T-helper 1 cell treated with Interleukin-12 subunit alpha and Interleukin-12 subunit beta and Interleukin-4 antibody, amounts not matched to agents 30 μg/mL and 1 μg/mL, for 36 hours (primary cell): ENCODE measurements around the gene OPRL1.

ENCODE experiments used
- H3K27ac Mint-ChIP-seq: one replicate; pipeline ENCODE4 v1.8.0; 2021; ENCODE audit warnings: mild to moderate bottlenecking, mixed read lengths
- H3K27me3 Mint-ChIP-seq: one replicate; pipeline ENCODE4 v1.8.0; 2021; ENCODE audit warnings: low read depth, mixed read lengths
- H3K36me3 Mint-ChIP-seq: one replicate; pipeline ENCODE4 v1.8.0; 2021; ENCODE audit warnings: low read depth, mixed read lengths
- H3K4me1 Mint-ChIP-seq: one replicate; pipeline ENCODE4 v1.8.0; 2021; ENCODE audit warnings: low read depth, mixed read lengths
- H3K4me3 Mint-ChIP-seq: one replicate; pipeline ENCODE4 v1.8.0; 2021; ENCODE audit warnings: mild to moderate bottlenecking, moderate library complexity, mixed read lengths
- H3K9me3 Mint-ChIP-seq: one replicate; pipeline ENCODE4 v1.8.0; 2021; ENCODE audit warnings: mixed read lengths

OPRL1 gene

DNA sequence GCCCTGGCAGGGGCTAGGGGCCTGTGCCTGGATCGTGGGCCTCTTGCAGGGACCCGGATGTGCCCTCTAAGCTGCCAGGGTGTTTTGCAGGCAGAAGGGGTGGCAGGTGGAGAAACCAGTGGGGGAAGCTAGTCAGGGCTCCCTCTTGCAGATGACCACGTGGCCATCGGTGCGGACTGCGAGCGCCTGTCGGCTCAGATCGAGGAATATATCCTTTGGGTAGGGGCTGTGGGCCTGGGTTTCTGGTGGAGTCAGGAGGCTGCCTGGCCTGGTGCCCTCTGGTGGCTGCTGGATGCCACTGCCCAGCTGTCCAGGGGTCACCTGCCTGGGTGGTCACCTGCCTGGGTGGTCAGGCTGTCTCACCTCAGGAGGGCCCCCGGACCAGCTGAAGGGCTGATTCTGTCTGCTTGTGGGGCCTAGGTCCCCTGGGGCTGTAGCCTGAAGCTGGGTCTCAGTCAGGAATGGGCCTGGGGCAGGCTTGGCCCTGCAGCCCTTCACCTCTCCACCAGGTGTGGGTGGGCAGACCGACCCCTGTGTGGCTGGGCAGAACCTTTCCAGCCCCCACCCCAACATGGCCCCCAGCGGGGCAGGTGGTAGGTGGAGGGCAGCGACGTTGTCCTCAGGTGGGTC lies 10.2 kb upstream of the OPRL1 start:
- Mint-ChIP-seq H3K9me3 (no peaks in the 10 kb centered on the region), H3K36me3 (peaks cover 14% of the 10 kb centered on the region), H3K27me3 (no peaks in the 10 kb centered on the region), H3K27ac (no peak overlapping the region), H3K4me1 (peaks cover 33% of the 10 kb centered on the region), H3K4me3 (no peak overlapping the region)

DNA sequence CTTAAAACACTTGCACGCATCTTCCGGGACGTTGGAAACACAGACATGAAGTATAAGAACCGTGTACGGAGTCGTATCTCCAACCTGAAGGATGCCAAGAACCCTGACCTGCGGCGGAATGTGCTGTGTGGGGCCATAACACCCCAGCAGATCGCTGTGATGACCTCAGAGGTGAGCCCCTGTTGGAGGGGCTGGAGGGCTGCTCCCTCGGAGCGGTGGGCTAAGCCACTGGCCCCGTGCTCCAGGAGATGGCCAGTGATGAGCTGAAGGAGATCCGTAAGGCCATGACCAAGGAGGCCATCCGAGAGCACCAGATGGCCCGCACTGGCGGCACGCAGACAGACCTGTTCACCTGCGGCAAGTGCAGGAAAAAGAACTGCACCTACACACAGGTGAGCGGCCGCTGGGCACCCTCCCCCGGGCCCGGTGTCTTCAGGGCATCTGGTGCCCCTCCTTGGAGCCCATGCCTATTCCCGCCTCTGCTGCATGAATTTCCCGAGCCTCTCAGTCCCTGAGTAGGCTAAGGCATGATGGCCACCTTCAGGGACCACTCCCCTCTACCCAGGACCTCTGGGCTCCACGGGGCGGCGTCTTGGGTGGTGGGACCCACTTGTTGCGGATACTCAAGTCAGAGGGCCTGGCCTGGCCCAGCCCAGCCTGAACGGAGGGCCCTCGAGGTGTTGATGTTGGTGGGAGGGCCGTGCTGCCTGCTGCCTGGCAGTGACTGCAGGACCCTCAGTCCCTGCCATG lies 9.5 kb upstream of the OPRL1 start:
- Mint-ChIP-seq H3K9me3 (no peaks in the 10 kb centered on the region), H3K4me1 (peaks cover 28% of the 10 kb centered on the region), H3K36me3 (peaks cover 15% of the 10 kb centered on the region), H3K27me3 (no peaks in the 10 kb centered on the region), H3K27ac (no peak overlapping the region), H3K4me3 (no peak overlapping the region)

DNA sequence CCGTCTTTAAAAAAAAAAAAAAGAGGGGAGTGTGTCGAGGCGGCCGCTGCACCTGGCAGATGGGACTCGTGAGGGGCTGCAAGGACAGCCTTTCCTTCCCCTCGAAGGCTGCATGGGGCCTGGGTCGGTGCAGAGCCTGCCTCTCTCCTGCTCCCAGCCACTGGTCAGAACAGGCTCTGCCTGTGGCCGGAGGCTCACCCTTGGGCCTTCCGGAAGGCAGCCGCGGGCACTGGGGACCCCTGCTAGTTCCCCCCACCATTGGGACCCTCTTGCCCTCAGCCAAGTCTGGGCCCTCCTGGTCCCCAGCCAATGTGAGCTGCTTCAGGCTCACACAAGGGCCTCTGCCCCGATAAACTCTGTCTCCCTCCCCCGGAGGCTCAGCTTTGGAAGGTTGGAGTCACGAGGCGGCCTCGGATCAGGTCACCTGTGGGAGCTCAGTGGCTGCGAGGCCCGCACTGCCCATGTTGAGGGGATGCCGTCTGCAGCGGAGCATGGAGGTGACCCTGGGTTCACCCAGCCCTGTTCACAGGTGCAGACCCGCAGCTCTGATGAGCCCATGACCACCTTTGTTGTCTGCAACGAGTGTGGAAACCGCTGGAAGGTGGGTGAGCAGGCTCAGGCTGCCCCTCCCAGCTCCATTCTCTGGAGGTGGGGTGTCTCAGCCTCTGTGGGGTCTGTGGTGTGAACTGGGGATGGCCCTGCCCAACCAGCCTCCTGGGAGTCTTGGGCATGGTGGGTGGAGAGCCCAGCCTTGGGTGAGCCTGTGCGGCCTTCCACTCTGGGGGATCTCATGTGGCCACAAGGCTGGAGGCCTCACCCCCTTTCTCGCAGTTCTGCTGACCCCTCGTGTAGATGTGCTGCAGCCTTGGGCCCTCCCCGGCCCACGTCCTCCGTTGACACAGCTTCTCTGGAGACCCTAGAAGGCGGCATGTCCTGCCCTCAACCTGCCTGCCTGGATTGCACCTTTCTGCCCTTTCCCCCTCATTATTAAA lies 8.2 kb upstream of the OPRL1 start:
- Mint-ChIP-seq H3K4me3 (no peak overlapping the region), H3K36me3 (peaks cover 20% of the 10 kb centered on the region), H3K9me3 (no peaks in the 10 kb centered on the region), H3K27ac (no peak overlapping the region), H3K4me1 (peaks cover 17% of the 10 kb centered on the region), H3K27me3 (no peaks in the 10 kb centered on the region)

DNA sequence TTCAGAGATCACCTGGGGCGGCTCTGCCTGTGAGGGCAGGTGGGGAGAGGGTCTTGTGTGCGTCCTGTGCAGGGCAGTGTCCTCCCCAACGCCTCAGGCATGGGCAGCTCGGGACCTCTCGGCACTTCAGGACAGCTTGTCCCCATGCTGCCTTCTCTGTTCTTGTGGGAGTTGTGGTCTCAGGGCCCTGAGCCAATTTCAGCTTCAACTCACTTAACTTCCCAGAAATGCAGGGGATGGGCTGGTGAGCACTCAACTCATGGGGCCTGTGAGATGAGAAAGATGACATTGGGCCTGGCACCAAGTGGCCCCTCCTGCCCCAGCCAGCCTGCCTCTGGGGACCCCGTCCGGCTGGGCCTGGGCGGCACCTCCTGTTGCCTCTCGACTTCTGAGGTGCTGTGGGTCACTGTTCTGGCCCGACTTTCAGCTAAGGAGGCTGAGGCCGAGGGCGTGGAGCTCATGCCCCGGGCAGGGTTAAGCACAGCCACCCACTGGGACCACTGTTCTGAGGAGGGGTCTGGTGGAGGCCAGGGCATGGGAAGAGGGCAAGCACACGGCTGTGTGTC lies 7.3 kb upstream of the OPRL1 start:
- H3K27me3 Mint-ChIP-seq: no peaks in the 10 kb centered on the region
- H3K9me3 Mint-ChIP-seq: no peaks in the 10 kb centered on the region
- H3K27ac Mint-ChIP-seq: no peak overlapping the region
- peaks cover 11% of the 10 kb centered on the region for H3K4me1 Mint-ChIP-seq
- H3K4me3 Mint-ChIP-seq: no peak overlapping the region
- peaks cover 18% of the 10 kb centered on the region for H3K36me3 Mint-ChIP-seq

DNA sequence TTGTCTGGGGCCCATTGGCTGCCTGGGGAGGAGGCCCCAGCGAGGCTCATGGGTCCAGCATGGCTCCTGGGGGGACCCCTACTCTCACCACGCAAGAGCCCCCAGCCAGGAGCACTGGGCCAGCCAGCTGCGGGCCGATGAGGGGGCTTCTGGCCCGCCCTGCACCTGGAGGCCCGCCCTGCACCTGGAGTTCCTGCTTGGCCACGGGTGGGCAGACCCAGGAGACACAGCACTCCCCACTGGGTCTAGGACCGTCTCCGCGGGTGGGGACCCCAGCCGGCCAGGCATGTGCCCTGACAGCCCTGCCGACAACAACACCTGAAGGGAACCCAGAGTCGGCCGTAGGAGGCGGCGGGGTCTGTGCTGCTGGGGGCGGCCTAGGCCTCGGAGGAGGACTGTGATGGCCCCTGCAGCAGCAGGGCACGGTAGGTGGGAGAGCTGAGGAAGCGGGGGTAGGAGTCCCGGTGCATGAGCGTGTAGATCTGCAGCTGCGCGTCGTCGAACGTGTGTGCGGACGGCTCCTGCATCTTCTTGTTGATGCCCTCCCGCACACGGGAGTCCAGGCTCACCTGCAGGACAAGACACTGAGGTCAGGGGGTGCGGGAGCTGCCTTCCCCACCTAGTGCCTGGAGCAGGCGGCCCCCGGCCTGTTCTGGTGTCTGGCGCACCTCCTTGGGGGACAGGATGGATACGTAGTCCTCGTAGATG lies 6.3 kb upstream of the OPRL1 start:
- H3K4me3 Mint-ChIP-seq: no peak overlapping the region
- no peak overlapping the region for H3K27ac Mint-ChIP-seq
- no peaks in the 10 kb centered on the region for H3K9me3 Mint-ChIP-seq
- H3K36me3 Mint-ChIP-seq: peaks cover 22% of the 10 kb centered on the region
- peaks cover 8% of the 10 kb centered on the region for H3K4me1 Mint-ChIP-seq
- H3K27me3 Mint-ChIP-seq: no peaks in the 10 kb centered on the region

DNA sequence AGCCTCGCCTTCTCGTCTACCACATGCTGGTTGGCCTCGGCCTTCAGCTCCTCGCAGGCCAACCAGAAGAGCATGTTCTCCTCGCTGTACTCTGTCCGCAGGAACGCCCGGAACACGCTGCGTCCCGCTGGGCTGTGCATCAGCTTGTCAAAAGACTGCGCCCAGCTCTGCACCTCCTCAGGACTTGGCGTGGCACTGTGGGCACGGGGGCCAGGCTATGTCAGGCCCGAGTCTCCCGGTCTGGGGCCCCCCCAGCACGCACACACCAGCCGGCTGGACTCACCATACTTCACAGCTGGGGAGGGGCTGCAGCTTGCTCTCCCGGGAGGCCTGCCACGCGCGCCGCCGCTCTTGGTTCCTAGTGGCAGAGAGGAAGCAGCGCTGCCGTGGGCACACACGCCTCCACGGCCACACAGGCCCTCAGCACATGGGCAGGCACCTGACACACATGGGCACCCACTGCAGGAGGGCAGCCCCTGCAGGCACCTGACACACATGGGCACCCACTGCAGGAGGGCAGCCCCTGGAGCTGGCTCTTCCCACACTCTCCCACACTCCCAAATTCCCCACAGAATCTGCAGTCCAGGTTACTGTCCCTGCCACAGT lies 5.6 kb upstream of the OPRL1 start:
- Mint-ChIP-seq H3K27me3 (no peaks in the 10 kb centered on the region), H3K9me3 (no peaks in the 10 kb centered on the region), H3K4me1 (peaks cover 8% of the 10 kb centered on the region), H3K27ac (no peak overlapping the region), H3K4me3 (no peak overlapping the region), H3K36me3 (peaks cover 24% of the 10 kb centered on the region)

DNA sequence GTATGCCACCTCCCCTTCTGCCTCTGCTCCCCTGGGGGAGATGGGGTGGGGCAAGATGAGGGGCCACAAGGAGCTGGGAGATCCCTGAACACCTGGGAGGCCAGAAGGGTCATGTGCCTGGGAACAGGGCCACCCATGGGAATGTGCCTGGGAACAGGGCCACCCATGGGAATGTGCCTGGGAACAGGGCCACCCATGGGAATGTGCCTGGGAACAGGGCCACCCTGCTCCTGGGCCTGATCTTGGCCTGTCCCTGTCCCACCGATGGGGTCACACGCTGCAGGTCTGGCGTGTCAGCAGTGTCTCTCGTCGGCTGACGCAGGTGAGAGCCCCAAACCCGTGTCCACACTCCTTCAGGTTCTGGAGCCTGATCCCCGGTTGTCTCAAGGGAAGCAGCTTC lies 4.9 kb upstream of the OPRL1 start:
- no peak overlapping the region for H3K27ac Mint-ChIP-seq
- no peak overlapping the region for H3K4me3 Mint-ChIP-seq
- H3K36me3 Mint-ChIP-seq: peaks cover 24% of the 10 kb centered on the region

DNA sequence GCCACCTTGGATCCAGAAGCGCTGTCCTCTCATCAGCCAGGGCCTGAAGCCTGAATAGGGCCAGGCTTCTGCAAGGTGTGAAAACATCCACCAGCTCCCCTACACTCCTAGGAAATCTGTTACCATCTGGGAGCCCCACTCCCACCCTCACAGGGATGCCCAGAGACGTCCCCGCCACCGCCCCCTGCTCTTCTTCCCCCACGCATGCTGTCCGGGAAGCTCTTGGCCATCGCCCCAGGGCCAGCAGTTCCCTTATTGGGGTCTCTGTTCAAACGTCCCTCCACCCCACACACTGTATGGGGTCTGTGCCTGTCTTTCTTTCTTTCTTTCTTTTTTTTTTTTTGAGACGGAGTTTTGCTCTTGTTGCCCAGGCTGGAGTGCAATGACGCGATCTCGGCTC lies 4.3 kb upstream of the OPRL1 start:
- Mint-ChIP-seq H3K4me3 (no peak overlapping the region), H3K27me3 (no peaks in the 10 kb centered on the region), H3K27ac (no peak overlapping the region), H3K9me3 (no peaks in the 10 kb centered on the region), H3K4me1 (peaks cover 11% of the 10 kb centered on the region), H3K36me3 (peaks cover 24% of the 10 kb centered on the region)

More for the DNA sequence above, 4.9 kb upstream of the OPRL1 start:
- Mint-ChIP-seq H3K9me3 (no peaks in the 10 kb centered on the region), H3K4me1 (peaks cover 8% of the 10 kb centered on the region), H3K27me3 (no peaks in the 10 kb centered on the region)

DNA sequence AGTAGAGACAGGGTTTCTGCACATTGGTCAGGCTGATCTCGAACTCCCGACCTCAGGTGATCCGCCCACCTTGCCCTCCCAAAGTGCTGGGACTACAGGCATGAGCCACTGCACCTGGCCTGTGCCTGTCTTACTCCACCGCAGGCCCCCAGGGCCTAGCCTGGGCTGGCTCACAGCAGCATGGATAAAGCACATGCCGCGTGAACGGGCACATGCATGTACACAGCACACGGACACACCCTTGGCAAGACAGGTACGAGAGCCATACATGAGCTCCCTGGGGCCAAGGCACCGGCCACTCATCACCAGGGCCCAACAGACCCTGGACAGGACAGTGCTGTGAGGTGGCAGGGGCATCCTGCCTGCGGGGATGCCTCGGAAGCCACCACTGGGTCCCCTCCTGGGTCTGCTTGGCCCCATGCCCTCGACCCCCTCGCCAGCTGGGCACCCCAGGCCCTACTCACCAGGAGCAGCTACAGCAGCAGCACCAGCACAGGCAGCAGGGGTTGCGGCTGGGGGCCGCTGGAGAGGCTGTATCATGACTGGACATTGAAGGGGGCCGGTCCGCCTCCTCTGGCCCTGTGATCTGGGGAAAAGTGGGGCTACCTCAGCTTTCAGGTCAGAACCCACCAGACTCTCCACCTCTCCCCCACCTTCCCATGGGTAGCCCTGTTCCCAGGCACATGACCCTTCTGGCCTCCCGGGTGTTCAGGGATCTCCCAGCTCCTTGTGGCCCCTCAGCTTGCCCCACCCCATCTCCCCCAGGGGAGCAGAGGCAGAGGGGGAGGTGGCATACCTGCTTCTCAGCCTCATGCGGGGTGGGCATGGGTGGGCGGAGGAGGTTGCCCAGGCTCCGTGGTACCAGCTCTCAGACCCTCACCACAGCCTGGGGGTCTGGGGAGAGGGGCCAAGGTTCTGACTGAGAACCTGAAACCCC lies 3.6 kb upstream of the OPRL1 start:
- Mint-ChIP-seq H3K9me3 (no peaks in the 10 kb centered on the region), H3K27me3 (no peaks in the 10 kb centered on the region), H3K36me3 (peaks cover 24% of the 10 kb centered on the region), H3K4me1 (peaks cover 11% of the 10 kb centered on the region), H3K27ac (no peak overlapping the region), H3K4me3 (peak overlapping the region; percentile 37)

DNA sequence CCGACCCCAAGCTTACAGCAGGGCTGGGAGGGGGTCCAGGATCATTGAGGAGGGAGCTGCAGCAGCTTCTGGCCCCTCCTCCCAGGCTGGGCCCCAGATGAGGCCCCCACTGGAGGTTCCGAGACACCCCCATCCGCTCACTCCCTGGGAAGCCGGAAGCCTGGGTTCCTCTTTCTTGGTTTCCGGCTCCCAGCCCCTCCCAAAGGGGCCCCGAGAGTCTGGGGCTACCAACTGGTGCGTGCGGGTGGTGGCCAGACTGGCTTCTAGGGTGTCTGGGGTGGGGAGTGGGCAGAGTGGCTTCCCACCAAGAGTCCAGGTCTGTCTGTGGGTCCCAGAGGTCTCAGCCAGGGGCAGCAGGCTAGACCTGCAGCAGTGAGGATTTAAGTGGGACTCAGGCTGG lies 2.8 kb upstream of the OPRL1 start:
- Mint-ChIP-seq H3K27ac (peak overlapping the region; percentile 77), H3K36me3 (peaks cover 24% of the 10 kb centered on the region), H3K4me1 (peaks cover 17% of the 10 kb centered on the region), H3K9me3 (no peaks in the 10 kb centered on the region), H3K4me3 (peak overlapping the region; percentile 93), H3K27me3 (peaks cover 6% of the 10 kb centered on the region)

DNA sequence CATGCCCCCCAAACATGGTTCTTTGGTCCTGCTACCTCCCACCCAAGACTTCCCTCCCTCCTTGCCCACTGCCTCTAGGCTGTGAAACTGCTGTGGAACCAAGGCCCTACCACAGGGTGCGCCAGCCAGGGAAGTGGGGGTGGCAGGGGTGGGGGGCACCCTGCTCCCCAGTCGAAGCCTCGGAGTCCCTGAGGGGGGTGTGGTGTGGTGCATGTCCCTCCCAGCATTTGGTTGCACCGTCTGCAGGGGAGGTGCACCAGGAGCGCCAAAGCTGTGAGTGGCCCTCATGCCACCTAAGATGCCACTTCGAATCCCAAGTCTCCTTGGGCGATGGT lies 2.4 kb upstream of the OPRL1 start:
- Mint-ChIP-seq H3K4me3 (peak overlapping the region; percentile 93), H3K27me3 (peaks cover 6% of the 10 kb centered on the region), H3K36me3 (peaks cover 20% of the 10 kb centered on the region), H3K27ac (peak overlapping the region; percentile 79), H3K9me3 (no peaks in the 10 kb centered on the region), H3K4me1 (peaks cover 19% of the 10 kb centered on the region)

DNA sequence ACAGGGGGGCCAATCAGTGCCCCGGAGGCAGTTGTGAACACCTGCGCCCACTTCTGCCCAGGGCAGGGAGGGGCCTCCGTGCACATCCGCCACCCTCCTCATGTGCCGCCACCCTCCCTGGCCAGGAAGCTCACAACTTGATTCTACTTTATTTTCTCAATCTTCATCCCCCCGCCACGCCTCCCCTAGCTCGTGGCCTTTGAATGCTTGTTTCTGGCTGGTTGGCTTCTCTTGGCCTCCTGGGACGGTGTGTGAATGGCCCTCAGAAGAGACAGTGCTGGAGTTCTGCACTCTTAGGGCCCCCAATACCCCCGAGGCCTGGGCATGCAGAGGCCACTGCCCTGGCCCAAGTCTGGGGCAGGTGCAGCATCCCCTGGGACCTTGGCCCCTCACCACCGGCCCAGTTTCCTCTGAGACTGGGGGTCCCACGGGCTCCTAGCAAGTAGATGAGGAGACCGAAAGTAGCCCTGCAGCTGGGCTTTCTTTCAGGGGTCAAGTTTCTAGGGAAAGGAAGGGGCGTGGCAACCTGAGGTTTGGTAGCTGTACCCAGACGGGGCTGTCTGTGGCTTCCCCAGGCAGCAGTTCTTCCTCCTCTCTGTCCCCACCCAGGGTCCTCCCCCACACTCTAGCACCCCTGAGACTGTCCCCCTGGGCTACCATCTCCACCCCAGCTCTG lies 1.9 kb upstream of the OPRL1 start:
- peaks cover 6% of the 10 kb centered on the region for H3K27me3 Mint-ChIP-seq
- H3K4me1 Mint-ChIP-seq: peaks cover 20% of the 10 kb centered on the region
- peak overlapping the region; percentile 93 for H3K4me3 Mint-ChIP-seq
- peak overlapping the region; percentile 84 for H3K27ac Mint-ChIP-seq
- no peaks in the 10 kb centered on the region for H3K9me3 Mint-ChIP-seq
- peaks cover 19% of the 10 kb centered on the region for H3K36me3 Mint-ChIP-seq
